VCaP (cell line): ENCODE data around the gene CPA3.

Source experiments
- H3K27ac ChIP-seq: fragments of 450-650 bp; 2 replicates; pipeline ENCODE4 v1.5.1; 2017
- TF ChIP-seq, protein P1 (sequence below): fragments of 450-650 bp; conservative IDR thresholded peaks from 2 replicates; pipeline ENCODE4 v1.5.1; 2017; ENCODE audit warnings: mild to moderate bottlenecking, moderate library complexity

Gene CPA3

DNA sequence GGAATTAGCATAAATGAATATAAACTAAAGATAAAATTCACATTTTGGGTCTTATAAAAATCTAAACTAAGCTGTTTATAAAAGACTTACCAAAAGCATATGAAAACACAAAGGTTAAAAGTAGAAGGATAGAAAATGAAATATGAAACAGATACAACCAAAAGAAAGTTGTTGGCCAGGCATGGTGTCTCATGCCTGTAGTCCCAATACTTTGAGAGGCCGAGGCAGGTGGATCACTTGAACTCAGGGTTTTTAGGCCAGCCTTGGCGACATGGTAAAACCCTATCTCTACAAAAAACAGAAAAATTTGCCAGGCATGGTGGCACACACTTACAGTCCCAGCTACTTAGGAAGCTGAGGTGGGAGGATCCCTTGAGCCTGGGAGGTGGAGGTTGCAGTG is 51.0 kb downstream of the CPA3 start:
- TF ChIP-seq, protein P1, sequence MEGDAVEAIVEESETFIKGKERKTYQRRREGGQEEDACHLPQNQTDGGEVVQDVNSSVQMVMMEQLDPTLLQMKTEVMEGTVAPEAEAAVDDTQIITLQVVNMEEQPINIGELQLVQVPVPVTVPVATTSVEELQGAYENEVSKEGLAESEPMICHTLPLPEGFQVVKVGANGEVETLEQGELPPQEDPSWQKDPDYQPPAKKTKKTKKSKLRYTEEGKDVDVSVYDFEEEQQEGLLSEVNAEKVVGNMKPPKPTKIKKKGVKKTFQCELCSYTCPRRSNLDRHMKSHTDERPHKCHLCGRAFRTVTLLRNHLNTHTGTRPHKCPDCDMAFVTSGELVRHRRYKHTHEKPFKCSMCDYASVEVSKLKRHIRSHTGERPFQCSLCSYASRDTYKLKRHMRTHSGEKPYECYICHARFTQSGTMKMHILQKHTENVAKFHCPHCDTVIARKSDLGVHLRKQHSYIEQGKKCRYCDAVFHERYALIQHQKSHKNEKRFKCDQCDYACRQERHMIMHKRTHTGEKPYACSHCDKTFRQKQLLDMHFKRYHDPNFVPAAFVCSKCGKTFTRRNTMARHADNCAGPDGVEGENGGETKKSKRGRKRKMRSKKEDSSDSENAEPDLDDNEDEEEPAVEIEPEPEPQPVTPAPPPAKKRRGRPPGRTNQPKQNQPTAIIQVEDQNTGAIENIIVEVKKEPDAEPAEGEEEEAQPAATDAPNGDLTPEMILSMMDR = no peak
- H3K27ac ChIP-seq = no peak overlapping the region

DNA sequence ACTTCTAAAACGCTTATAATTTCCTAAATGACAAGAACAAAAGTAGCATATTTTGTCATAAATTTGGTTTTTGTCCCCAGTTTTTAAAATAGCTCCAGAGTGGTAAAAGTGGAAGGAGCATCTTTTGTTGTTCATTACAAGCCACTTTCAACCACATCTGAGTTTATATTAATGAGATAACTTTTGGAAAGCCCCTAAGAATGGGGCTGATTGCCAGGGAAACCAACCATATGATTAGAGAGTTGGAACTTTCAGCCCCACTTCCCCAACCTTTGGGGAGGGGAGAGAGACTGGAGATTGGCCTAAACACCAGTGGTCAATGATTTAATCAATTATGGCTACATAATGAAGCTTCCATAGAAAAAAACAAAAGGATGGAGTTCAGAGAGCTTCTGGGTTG is 57.4 kb downstream of the CPA3 start:
- TF ChIP-seq, protein P1 = no peak
- H3K27ac ChIP-seq = no peak overlapping the region

DNA sequence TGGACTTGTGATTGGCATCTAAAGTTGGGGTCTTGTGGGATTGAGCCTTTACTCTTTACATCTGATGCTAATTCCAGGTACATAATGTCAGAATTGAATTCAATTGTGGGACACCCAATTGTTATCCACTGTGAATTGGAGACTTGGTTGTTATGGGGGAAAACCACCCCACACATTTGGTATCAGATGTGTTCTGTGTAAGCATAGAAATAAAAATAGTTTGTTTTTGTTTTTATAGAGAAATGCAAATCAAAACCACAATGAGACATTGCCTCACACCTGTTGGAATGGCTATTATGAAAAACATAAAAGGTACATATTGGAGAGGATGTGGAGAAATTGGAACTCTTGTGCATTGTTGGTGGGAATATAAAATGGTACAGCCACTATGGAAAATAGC is 58.5 kb downstream of the CPA3 start:
- TF ChIP-seq, protein P1 = no peak
- no peak overlapping the region for H3K27ac ChIP-seq

DNA sequence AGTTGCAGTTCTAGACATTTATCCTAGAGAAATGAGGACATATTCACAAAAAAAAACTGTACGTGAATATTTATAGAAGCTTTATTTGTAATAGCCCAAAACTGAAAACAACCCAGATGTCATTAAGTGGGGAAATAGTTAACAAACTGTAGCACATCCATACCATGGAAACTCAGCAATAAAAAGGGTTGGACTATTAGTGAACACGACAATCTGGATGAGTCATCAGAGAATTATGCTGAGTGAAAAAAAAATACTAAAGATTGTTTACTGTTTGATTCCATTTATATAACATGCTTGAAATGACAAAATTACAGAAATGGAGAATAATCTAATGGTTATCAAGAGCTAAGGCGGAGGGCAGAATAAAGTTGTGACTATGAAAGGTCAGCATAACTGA is 59.5 kb downstream of the CPA3 start:
- no peak overlapping the region for H3K27ac ChIP-seq
- TF ChIP-seq, protein P1 = no peak

DNA sequence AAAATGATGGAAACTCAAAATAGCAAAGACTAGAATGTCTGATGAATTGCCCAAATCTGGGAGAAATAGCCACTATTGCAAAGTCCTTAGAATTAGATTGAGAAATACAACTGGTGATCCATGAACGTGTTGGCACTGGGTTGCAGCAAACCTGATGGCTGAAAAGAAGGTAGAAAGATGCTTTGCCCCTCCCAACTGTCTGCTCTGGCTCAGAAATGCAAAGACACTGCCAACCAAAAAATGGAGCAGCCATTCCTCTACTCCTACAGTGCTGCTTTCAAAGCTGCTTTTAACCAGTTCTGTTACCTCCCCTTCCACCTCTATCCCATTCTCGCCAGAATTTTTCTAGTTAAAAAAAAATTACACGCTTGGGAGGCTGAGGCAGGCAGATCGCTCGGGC is 60.7 kb downstream of the CPA3 start:
- TF ChIP-seq, protein P1 = no peak
- H3K27ac ChIP-seq = no peak overlapping the region

DNA sequence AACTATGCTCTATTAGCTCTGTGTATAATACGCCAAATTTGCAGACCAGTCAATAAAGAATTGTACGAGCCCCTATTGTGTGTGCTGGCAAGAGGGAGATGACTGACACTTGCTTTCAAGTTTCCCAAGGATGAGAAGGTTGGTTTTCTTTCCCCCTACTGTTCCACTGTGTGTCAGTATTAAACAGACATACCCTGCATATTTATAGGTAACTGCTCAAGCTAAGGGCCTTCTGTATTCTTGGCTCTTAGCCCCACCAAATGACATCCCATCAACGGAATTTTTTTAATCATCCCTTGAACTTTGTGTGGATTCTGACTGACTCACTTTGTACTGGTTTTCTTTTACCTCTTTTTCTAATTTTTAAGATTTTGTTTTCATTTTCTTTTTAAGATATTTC is 65.7 kb downstream of the CPA3 start:
- TF ChIP-seq, protein P1 = no peak
- no peak overlapping the region for H3K27ac ChIP-seq

DNA sequence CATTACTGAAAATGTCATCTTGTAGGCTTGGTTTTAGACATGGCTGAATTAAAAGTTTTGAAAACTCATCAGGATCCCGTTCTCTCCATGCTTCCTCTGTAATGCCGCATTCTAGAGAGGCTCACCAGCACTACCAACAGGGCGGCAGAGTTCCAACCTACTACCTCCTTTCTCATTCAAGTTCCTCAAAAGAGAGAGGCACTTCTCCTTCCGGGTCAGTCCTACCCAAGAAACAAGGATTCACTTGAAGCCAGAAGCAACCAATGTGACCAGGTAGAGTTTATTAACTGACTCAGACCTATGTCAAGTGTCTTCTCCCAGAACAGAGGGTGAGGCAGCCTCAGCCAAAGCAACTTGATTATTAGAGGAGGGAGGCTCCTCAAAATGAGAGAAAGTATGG is 66.5 kb downstream of the CPA3 start:
- no peak overlapping the region for H3K27ac ChIP-seq
- TF ChIP-seq, protein P1 = no peak

DNA sequence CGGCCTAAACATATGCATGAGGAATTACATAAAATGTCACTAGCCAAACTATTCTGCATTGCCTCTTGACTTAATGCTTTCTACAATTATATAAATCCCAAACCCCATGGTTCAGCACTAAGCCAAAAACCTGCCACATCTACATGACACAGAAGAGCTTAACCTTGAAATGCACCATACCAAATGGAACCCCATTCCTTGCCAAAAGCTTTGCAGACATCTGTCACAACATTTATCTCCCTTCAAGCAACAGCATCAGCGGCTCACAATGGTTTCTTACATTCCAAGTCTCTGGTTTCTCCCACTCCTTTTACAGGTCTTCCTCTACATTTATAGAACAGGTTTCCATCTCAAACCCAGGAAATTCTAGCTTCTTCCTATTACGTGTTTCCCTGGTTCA is 67.9 kb downstream of the CPA3 start:
- TF ChIP-seq, protein P1 = no peak
- no peak overlapping the region for H3K27ac ChIP-seq
